GM12873 (cell line): ENCODE data around the gene ITPRIP.

Experiments used
- TF ChIP-seq, protein P1 (sequence below): IDR thresholded peaks from 2 replicates; pipeline ENCODE4 v1.5.1; 2012; ENCODE audit warnings: low read depth, mild to moderate bottlenecking, moderate library complexity, low read length, control low read depth; ENCODE audit not compliant: insufficient read depth; ENCODE audit errors: missing control alignments

Gene ITPRIP

GRCh38 chr10:104337985-104338735 lies at the start of gene ITPRIP:
ITPRIP (minus strand) TSS chr10:104338465; CDS start chr10:104316051, 22,414 bp downstream.
- TF ChIP-seq, protein P1, sequence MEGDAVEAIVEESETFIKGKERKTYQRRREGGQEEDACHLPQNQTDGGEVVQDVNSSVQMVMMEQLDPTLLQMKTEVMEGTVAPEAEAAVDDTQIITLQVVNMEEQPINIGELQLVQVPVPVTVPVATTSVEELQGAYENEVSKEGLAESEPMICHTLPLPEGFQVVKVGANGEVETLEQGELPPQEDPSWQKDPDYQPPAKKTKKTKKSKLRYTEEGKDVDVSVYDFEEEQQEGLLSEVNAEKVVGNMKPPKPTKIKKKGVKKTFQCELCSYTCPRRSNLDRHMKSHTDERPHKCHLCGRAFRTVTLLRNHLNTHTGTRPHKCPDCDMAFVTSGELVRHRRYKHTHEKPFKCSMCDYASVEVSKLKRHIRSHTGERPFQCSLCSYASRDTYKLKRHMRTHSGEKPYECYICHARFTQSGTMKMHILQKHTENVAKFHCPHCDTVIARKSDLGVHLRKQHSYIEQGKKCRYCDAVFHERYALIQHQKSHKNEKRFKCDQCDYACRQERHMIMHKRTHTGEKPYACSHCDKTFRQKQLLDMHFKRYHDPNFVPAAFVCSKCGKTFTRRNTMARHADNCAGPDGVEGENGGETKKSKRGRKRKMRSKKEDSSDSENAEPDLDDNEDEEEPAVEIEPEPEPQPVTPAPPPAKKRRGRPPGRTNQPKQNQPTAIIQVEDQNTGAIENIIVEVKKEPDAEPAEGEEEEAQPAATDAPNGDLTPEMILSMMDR = peak; percentile 31

DNA sequence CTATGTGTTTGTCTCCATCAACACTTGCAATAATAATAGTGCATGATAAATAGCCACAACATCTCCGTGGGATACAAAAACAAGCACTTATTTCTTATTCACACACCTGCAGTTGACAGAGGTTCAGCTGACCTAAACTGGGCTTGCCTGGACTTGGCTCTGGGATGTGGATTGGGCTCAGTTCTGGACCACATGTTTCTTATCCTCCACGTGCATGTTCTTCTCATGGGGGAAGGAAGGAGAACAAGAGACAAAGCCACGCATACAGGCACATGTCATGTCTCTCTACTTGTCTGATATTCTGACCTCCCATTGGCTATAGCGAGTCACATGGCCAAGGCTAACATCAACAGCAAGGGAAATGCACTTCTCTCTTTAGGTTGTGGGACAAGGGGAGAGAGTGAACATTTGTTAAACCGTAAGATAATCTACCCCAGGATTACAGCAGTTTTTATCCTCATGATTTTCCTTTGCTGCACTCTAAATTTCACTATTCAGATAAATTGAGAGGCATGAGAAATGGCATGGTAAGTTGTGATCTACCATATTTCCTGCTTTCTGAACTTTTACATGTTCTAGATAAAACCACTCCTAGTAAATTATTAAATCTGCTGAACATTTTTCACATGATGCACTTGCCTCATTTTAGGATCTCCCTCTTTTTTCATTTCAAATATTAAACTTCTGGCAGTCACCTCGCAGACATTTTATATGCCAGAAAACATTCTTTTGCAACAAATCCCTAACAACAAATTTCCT lies 49.0 kb upstream of the ITPRIP start:
- TF ChIP-seq, protein P1 = no peak

GRCh38 chr10:104380336-104380735 lies 42.1 kb upstream of the ITPRIP start:
- TF ChIP-seq, protein P1 = no peak

GRCh38 chr10:104376784-104377300 lies 38.6 kb upstream of the ITPRIP start:
- TF ChIP-seq, protein P1 = no peak

- TF ChIP-seq, protein P1 = no peak
Measured at GRCh38 chr10:104374591-104374990, 36.3 kb upstream of the ITPRIP start.

- TF ChIP-seq, protein P1 = no peak
Measured at GRCh38 chr10:104371753-104372152, 33.5 kb upstream of the ITPRIP start.

DNA sequence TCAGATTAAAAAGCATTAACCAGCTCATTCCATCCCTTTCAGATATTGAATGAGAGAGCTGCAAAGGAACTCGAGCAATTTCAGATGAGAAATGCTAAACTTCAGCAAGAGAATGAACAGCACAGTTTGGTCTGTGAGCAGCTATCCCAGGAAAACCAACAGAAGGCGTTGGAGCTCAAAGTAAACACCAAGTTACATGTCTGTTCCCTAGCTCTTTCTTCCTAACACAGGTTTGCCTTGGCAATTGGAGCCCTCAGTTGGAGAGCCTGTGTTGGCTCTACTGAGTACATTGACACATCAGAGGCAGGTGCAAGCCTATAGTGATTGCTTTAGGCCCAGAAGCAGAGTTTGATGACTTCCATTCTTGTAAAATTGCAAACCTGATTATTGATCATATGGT lies 30.1 kb upstream of the ITPRIP start:
- TF ChIP-seq, protein P1 = no peak
